T47D (cell line): ENCODE results near the gene AKAP3.

Source experiments
- DNase-seq, 2 experiments: peaks; one replicate each; pipeline versions ENCODE4 v3.0.0 to v3.0.0-alpha.2; 2011 to 2012; ENCODE audit warnings: low read depth in 1 of 2, low spot score in 1 of 2
- JUND ChIP-seq: IDR thresholded peaks from 2 replicates; pipeline ENCODE4 v1.6.1; 2012; ENCODE audit warnings: low read depth
- in situ Hi-C: cut with HindIII; loops from 2 replicates; pipeline ENCODE4 v1.10.0; 2016; ENCODE audit warnings: low sequenced_read_pairs, low pct_unique_long_range_greater_than_20kb

The AKAP3 gene

DNA sequence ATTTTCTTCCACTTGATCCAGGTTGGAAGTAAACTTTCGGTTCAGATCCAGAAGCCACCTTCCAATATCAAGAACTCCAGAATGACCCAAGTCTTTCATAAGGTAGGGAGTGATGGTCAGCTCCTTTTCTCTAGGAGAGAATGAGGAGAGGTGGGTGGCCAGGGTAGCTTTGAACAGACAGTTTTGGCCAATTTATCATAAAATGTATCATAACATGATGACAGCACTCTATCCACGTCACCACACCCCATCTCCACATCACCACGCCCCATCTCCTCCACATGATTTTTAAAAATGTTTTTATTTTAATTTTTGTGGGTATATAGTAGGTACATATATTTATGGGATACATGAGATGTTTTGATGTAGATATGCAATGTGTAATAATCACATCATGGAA lies 59.9 kb downstream of the AKAP3 start:
- no peak for DNase-seq
- in situ Hi-C loops, result no loop called here
- no peak for TF ChIP-seq JUND

DNA sequence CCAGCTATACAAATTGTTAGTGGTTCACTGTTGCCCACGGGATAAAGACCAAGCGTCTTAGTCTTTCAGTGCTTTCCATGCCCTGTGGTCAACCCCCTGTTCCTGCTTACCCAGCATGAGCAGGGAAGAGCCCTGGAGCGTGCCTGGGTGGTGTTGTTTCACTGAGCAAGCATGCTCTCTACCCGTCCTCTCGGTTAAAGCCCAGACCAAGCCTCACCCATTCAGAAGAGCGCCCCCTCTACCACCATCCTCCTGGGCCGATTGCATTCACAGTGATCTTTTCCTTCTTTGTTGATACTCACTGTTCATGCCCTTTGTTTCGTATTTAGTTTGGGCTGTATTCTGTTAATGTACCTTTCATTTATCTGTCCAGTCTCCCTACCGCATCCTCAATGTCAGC lies 61.7 kb downstream of the AKAP3 start:
- TF ChIP-seq JUND, result no peak

DNA sequence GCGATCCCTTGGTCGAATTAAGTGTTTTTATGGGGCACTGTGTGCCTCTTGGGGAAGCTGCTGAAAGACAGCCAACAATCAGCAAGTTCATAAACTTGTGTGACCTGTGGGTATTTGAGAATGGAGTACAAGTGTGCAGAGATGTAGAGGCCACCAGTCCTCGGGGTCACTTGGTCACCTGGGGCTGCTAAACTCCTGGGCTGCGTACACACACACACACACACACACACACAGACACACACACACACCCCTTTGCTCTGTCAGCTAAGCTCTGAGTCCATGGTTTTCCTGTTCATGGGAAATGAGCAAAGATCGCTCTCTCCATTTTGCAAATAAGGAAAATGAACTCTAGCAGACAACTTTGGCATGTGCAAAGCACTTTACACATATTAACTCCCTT lies 62.4 kb downstream of the AKAP3 start:
- in situ Hi-C loops, result no loop called here
- no peak for DNase-seq
- TF ChIP-seq JUND, result no peak

More for the DNA sequence above, 61.7 kb downstream of the AKAP3 start:
- DNase-seq, result no peak
- in situ Hi-C loops, result no loop called here

DNA sequence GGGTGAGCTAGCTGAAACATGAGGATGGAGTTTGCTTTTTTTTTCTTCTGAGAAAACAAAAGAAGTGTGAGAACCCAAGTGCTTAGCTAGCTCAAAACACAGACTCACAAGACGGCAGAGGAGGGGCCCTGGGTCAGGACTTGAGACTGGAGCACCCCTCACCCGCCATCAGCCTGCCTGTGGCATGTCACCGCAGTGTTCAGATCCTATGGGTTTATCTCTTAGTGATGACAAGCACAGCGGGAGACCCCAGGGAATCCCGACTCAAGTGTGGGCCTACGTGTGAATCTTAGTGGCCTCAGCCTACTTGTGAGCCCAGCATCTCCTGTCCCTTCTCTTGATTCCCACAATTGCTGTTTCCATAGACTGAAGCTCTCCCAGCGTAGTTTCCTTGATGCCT lies 64.0 kb downstream of the AKAP3 start:
- TF ChIP-seq JUND, result no peak
- in situ Hi-C loops, result no loop called here
- DNase-seq, result no peak

DNA sequence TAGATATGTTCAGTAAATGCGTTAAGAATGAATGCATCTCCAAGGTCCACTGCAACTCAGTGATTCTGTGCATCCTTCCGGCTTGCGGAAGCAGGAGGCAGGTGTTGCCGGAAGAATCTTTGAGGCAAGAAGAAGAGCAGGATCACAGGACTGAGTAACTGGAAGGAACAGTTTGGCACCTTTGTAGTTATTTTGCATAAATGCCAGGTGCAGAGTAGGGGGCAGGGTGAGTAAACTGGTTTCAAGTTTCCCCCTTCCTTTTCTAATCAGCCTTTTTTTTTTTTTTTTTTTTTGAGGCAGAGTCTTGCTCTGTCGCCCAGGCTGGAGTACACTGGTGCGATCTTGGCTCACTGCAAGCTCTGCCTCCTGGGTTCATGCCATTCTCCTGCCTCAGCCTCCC lies 64.6 kb downstream of the AKAP3 start:
- DNase-seq, result no peak
- in situ Hi-C loops, result no loop called here
- TF ChIP-seq JUND, result no peak

DNA sequence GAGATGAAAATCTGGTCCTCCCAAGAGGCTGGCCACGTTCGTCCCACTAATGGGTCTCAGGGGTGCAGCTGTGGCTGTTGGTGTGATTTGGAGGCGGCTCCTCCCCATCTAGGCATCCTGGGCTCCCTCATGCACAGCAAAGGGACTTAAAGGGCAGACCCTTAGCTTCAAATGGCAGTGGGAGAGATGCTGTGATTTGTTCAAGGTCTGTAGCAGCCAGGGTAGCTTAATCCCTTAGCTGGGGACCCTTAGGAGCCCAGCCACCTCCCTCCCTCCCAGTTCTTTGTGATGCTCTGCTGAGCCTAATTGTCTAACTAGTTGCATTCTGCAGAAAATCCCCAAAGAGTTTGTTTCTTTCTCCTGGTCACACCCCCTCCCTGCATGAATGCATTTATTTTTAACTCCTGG lies 68.6 kb downstream of the AKAP3 start:
- no peak for DNase-seq

DNA sequence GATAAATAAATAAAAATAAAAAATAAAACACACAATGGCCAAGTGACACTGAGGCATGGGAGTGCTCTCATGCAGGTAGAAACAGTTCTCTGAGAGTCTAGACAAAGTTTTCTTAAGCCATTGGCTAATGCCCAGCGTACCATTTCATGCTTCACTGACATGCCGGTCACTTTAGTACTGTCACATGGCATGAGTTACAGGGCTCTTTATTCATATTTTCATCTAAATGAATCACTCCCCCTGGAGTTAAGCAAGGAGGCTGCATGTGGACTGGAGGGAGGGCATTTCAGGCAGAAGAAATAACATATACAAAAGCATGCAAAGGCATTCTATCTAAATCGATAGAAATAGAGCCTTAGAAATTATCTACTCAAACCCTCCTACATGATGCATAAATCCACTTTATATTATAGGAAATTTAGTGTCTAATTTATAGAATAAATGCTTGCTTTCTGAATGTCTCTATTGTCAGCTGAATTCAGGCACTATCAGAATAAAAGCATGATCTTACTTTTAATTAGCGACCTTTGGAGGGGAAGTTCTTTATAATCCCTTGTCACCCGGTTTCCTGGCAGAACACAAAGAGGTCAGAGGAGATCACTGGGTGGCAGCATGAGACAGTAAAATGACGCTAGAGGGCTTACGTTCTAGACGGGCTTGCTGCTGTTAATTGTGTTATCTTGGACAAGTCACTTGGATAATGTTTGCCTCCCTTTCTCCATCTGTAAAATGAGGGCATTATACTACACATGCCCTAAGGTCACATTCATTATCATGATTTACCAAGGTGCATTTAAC lies 69.3 kb downstream of the AKAP3 start:
- DNase-seq, result peak in 1 of 2 experiments; percentile 18
- in situ Hi-C loops, result no loop called here
- TF ChIP-seq JUND, result no peak

More for the DNA sequence above, 68.6 kb downstream of the AKAP3 start:
- TF ChIP-seq JUND, result no peak
- in situ Hi-C loops, result no loop called here

DNA sequence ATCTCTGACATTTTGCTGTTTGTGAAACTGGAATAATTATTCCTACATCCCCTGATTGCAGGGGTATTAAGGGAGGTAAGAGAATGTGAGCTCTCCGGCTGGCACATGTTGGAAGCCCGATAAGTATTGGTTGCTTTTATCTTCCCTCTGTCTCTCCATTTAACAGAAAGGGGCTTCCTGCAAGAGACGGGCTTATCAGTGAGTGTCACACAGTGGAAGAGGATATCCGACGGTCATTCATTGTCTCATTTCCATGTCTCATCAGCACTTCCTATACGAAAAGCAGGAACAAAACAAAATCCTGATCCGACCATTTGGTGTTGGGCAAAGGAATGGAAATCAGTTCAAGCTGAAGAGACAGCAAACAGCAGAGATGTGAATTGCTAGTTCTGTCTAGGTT lies 76.2 kb downstream of the AKAP3 start:
- in situ Hi-C loops, result no loop called here
- no peak for DNase-seq
- no peak for TF ChIP-seq JUND

DNA sequence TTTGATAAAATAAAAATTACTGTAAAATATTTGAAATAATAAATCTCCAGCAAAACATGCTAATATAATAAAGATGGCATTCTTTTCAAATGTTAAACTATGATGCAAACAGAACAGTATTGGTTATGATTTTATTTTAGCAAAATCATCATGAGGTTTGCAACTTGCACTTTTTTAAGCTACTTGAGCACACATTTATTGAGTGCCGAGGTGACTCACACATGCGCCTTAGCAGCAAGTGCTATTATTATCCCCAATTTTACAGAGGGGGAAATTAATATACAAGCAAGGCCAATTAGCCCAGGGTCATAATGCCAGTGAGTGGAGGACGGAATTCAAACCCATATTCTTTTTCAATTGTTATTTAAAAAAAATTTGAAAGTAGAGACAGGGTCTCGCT lies 79.6 kb downstream of the AKAP3 start:
- in situ Hi-C loops, result no loop called here
- TF ChIP-seq JUND, result no peak
- DNase-seq, result no peak

DNA sequence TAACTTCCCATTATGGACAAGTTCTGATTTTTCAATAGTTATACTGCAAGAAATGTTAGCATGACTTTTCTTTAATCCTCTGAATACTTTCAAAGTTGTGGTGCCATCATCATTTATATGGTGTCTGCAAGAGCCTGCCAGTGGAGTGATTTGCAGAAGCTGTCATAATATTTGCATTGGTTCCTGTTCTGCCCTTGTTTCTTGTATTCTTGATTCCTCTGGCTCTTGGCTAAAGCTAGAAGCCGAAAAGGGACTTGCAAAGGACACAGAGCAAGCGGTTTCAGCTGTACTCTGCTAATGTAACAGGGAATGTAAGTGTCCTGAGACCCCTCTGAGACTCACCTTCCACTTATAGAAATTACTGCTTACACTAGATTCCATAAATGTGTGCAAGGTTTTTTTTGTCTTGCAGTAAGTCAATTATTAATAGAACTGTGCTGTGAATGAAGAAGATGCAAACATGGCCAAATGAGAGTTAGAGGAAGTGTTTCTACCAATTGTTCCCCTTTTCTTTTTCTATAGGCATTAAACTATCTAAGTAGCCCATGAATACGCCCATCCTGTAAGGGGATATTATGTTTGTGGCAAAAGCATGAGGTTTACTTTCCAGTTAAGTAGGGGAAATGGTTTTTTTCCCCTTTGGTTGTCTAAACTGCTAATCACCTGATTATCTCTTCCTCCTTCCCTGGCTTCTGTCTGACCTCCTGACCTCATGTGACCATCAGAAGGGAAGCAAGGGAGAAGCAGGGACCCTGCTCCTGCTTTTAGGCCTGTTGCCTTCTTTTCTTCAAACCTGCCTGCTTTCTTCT lies 81.6 kb downstream of the AKAP3 start:
- in situ Hi-C loops, result no loop called here
- TF ChIP-seq JUND, result no peak
- DNase-seq, result no peak

DNA sequence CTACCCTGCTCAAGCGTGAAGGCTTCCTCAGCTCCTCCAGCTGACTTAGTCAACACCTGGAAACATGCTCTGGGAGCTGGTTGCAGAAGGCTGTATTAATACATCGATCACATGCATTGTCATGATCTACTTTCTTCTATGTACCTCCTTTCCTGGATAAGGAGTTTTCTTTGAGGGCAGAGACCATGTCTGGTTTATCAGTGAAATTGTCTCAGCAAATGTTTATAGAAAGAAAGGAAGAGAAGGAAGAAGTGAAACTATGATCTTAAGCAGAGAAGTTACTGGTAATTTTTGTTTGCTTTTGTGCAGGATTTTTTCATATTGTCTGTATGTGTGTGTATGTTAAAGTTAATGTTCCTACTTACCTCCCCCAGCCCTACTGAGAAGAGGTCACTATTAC lies 82.4 kb downstream of the AKAP3 start:
- in situ Hi-C loops, result no loop called here
- no peak for DNase-seq
- no peak for TF ChIP-seq JUND
